SH-SY5Y (cell line): ENCODE measurements around the gene RNF5.

ENCODE experiments used
- GATA2 ChIP-seq: IDR thresholded peaks from 2 replicates; pipeline ENCODE4 v1.6.1; 2011; ENCODE audit warnings: mild to moderate bottlenecking, low read depth, low read length
- GATA3 ChIP-seq: IDR thresholded peaks from 2 replicates; pipeline ENCODE4 v1.6.1; 2011; ENCODE audit warnings: low read depth, mild to moderate bottlenecking, low read length, moderate library complexity

Gene RNF5

GRCh38 chr6:32178547-32179440, 589 bp downstream of the RNF5 start:
- no peak for TF ChIP-seq GATA3

GRCh38 chr6:32179766-32180405, 1.7 kb downstream of the RNF5 start:
- TF ChIP-seq GATA3 (no peak), GATA2 (no peak)

GRCh38 chr6:32181148-32181702, 3.0 kb downstream of the RNF5 start:
- TF ChIP-seq GATA3 (no peak), GATA2 (no peak)

GRCh38 chr6:32181915-32182529, 3.8 kb downstream of the RNF5 start:
- TF ChIP-seq GATA2: no peak
- no peak for TF ChIP-seq GATA3

DNA sequence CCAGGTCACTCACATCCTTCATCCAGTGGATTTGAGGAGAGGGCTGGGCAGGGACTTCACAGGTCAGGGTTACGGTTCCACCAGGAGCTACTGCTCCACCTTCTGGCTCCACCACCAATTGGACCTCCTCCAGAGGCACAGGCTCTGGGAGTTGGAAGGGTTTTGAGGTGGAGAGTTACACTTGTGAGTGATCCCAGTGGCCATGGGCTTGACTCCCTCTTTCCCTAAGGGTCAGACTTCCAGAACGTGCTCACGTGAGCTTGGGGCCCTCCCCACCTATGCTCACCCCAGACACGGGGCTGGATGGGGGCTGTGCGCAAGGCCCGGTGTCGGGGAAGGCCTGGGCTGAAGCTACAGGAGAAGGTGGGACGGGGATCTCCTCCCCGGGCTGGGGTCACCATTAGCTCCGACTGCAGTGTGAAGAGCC, 4.4 kb downstream of the RNF5 start:
- no peak for TF ChIP-seq GATA3

DNA sequence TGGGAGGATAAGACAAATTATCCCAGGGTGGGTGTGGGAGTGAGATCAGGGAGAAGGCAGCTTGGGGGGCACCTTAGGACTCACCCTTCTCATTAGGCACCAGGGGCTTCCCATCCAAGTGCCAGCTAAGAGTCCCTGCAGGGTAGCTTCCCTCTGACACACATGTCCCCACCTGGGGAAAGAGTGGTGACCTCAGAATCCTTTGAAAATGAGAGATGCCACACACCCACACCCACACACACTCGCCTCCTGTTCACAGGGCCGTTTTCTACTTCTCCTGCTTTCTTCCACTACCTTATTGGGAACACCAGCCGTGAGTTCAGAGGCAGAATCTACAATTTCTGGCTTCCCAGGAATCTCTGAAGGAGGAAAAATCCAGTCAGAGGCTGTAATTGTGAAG, 4.8 kb downstream of the RNF5 start:
- TF ChIP-seq GATA3 (no peak), GATA2 (no peak)

- no peak for TF ChIP-seq GATA3
- TF ChIP-seq GATA2: no peak
Measured at GRCh38 chr6:32183483-32184083, 5.4 kb downstream of the RNF5 start.

- TF ChIP-seq GATA2 (no peak), GATA3 (no peak)
Measured at GRCh38 chr6:32184084-32184640, 6.0 kb downstream of the RNF5 start, which contains the start of gene AGER. TSS of gene AGER (minus strand) at chr6:32184253. CDS start at chr6:32184222, 31 bp downstream.

DNA sequence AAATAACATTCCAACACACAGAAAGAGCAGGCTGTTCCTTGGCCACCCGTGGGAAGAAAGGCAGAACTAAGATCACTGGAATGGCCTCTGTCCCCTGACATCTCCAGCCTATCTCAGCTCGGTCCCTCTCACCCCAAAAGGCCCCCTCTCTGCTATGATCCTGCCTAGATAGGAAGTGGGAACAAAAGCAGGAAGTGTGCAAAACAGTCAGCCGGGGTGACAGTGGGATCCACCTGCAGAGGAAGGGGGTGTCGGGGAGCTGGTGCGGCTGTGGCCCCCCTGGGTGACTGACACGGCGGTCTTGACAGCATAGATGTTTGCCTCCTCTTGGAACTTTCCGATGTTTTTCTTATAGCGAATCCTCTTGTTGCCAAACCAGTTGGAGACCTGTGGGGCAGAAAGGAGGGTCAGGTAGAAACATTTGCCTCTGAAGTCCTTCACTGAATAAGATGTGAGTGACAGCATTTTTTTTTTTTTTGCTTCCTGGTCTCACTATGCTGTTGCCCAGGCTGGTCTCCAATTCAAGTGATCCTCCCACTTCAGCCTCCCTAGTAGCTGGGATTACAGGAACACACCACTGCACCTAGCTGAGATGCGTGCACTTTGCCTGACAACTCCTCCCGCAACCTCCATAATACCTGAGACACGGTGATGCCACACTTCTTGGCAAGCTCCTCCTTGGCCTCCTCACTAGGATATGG, 9.0 kb downstream of the RNF5 start:
- TF ChIP-seq GATA2 (no peak), GATA3 (no peak)

GRCh38 chr6:32188381-32189068, 10.3 kb downstream of the RNF5 start:
- TF ChIP-seq GATA3 (no peak), GATA2 (no peak)

- no peak for TF ChIP-seq GATA3
- TF ChIP-seq GATA2: no peak
Measured at GRCh38 chr6:32189069-32189741, 11.0 kb downstream of the RNF5 start.

DNA sequence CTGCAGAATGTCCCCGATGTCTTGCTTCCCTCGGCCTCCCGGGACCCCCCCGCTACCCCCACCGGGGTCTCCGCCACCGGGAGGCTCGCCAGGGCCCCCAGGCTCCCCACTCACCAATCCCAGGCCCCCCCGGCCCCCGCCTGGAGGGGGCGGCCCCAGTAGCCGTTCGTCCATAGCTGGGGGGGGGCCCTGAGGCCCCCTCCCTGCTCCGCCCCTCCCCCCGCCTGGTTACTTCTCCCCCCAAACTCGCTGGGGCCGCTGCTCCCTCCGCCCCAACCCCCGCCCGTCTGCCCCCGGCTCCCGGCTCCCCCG, 11.5 kb downstream of the RNF5 start:
- TF ChIP-seq GATA2: no peak
- no peak for TF ChIP-seq GATA3
